Psoas muscle (tissue), 8 donors: ENCODE data around the gene ESAM. TPM values are rescaled to one million over a fixed set of nuclear protein-coding genes. Genes with fewer than 3 reads are reported as not detected.
A peak's percentile ranks its signal among the peaks of the same experiment; 100 is the strongest.

Experiments used
- ATAC-seq, 4 donors: fragments of 200-7000 bp; cut with Tn5 transposase; one replicate each; pipeline ENCODE4 v1.9.1; 2020; ENCODE audit warnings: moderate library complexity in 3 of 4, mild to moderate bottlenecking in 2 of 4
- DNase-seq, 2 donors: peaks; one replicate each; pipeline ENCODE4 v3.0.0-alpha.2; 2020
- H3K27ac ChIP-seq: fragments of 200-600 bp; one replicate; pipeline ENCODE4 v1.8.0; 2022
- H3K27me3 ChIP-seq, 3 donors: fragments of 200-600 bp in 1 of 3; one replicate each; pipeline versions ENCODE4 v1.6.1 to v1.8.0; 2013 to 2022; ENCODE audit warnings: low read length in 2 of 3, mild to moderate bottlenecking in 2 of 3, moderate library complexity in 1 of 3; ENCODE audit not compliant: insufficient read depth in 3 of 3
- H3K36me3 ChIP-seq, 2 donors: fragments of 200-600 bp in 1 of 2; one replicate each; pipeline versions ENCODE4 v1.6.1 to v1.8.0; 2013 to 2022; ENCODE audit warnings: low read depth in 1 of 2, mild to moderate bottlenecking in 1 of 2, moderate library complexity in 1 of 2; ENCODE audit not compliant: insufficient read depth in 1 of 2
- H3K4me1 ChIP-seq: fragments of 200-600 bp; one replicate; pipeline ENCODE4 v1.8.0; 2022
- H3K4me3 ChIP-seq: fragments of 200-600 bp; one replicate; pipeline ENCODE4 v1.8.0; 2022; ENCODE audit warnings: mild to moderate bottlenecking
- H3K9me3 ChIP-seq: fragments of 200-600 bp; one replicate; pipeline ENCODE4 v1.8.0; 2022
- WGBS, 3 donors: extraction: QIAGEN DNeasy Blood & Tissue Kit; methylation state at CpG; one replicate each; pipeline versions ENCODE4 v1.1.6 to v1.1.7; 2013; 5-methylcytosine and 5-hydroxymethylcytosine counted together
- intact Hi-C, 2 donors: fragments of 100-400 bp; cut with DNase I; formaldehyde crosslinking; loops; one replicate each; pipeline versions ENCODE4 v1.11.0 to v1.14.2; 2022
- polyA plus RNA-seq, 3 donors: library from polyadenylated mRNA; stranded (reverse); fragments of 200-250 nt; gene quantifications; one replicate each; pipeline ENCODE4 v1.2.3, GENCODE V29; 2013
- total RNA-seq, 4 donors: library from RNA; stranded (reverse); fragmentation: NEBNext Ultra II Directional in 2 of 4; extraction: Animal tissue kit (Norgen Biotek cat#: 25700) in 2 of 4; gene quantifications; one replicate each; pipeline versions ENCODE4 v1.2.1 to v1.2.4, GENCODE V29; 2021 to 2023
- TF ChIP-seq, protein P1 (sequence below): fragments of 200-600 bp; IDR thresholded peaks from one replicate; pipeline ENCODE4 v1.8.0; 2022; ENCODE audit warnings: antibody characterized with exemption
- donor health status: healthy with polysubstance abuse.
- donor health status: DM: no; HTN: no; CAD: no; lungs with moderate emphysema.
- donor health status: Bipolar disorder and iron deficiency.
- donor health status: healthy.
- donor health status: DM: yes; HTN: yes; CAD: no.
- donor health status: DM: no; HTN: no; CAD: no.
- donor health status: DM: no; HTN: no; CAD: no.
- donor health status: DM: yes; HTN: yes; CAD: no.

ESAM gene
- total and polyA plus RNA-seq, 7 donors = 18.4 to 37.2 (median 27.9) TPM

GRCh38 chr11:124748100-124748418 lies 14.0 kb downstream of the ESAM start:
- TF ChIP-seq, protein P1, sequence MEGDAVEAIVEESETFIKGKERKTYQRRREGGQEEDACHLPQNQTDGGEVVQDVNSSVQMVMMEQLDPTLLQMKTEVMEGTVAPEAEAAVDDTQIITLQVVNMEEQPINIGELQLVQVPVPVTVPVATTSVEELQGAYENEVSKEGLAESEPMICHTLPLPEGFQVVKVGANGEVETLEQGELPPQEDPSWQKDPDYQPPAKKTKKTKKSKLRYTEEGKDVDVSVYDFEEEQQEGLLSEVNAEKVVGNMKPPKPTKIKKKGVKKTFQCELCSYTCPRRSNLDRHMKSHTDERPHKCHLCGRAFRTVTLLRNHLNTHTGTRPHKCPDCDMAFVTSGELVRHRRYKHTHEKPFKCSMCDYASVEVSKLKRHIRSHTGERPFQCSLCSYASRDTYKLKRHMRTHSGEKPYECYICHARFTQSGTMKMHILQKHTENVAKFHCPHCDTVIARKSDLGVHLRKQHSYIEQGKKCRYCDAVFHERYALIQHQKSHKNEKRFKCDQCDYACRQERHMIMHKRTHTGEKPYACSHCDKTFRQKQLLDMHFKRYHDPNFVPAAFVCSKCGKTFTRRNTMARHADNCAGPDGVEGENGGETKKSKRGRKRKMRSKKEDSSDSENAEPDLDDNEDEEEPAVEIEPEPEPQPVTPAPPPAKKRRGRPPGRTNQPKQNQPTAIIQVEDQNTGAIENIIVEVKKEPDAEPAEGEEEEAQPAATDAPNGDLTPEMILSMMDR = no peak
- no peak overlapping the region for H3K27ac ChIP-seq
- ATAC-seq = no peak
- peaks cover 12% of the 10 kb centered on the region for H3K4me1 ChIP-seq
- DNase-seq = no peak
- no peak overlapping the region for H3K4me3 ChIP-seq
- H3K36me3 ChIP-seq = peaks cover 0 to under 1% of the 10 kb centered on the region in 2 donors
- intact Hi-C loops = no loop called here
- 44 to 57% (median 54%) methylated on average over 7 of the region's 7 CpGs for WGBS, 3 donors
- peaks cover 0 to 72% (median 21%) of the 10 kb centered on the region in 3 donors for H3K27me3 ChIP-seq
- H3K9me3 ChIP-seq = no peaks in the 10 kb centered on the region

DNA sequence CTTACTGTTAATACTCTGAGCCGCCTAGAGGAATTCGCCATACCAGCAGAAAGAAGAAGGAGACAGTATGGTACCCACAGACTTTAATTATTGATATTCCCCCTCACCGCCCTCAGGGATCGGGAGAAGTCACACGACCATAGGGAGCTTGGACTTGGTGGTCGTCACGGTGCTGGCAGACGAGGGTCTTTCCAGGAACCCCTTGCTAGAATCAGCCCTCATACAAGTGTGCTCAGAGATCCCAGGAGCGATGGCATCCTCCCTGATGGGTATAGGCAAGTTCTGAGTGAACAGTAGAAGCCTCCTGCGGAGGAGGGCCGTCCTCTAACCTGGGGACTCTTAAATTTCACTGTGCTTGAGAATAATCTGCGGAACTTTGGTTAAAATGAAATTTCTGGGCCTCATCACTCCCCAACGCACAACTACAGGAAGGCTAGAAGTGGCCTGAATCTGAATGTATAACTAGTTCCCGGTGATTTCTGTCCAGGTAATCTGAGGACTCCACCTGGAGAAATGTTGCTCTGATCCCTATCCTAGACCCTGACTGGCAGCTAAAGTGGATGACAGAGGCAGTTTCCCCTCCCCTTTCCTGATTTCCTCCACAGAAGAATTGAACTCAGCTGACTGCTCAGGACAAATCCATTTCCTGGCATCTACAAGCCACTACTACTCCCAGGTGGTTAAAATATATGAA lies 14.5 kb downstream of the ESAM start:
- TF ChIP-seq, protein P1 = no peak
- intact Hi-C loops = no loop called here
- ATAC-seq (no peak), DNase-seq (no peak)
- H3K27ac ChIP-seq = no peak overlapping the region
- peaks cover 10% of the 10 kb centered on the region for H3K4me1 ChIP-seq
- peak overlapping the region; percentile 71 for H3K4me3 ChIP-seq
- 57 to 59% (median 58%) methylated on average over 14 of the region's 14 CpGs for WGBS, 3 donors
- no peaks in the 10 kb centered on the region for H3K9me3 ChIP-seq
- no peaks in the 10 kb centered on the region for H3K36me3 ChIP-seq
- peaks cover 0 to 72% (median 21%) of the 10 kb centered on the region in 3 donors for H3K27me3 ChIP-seq

DNA sequence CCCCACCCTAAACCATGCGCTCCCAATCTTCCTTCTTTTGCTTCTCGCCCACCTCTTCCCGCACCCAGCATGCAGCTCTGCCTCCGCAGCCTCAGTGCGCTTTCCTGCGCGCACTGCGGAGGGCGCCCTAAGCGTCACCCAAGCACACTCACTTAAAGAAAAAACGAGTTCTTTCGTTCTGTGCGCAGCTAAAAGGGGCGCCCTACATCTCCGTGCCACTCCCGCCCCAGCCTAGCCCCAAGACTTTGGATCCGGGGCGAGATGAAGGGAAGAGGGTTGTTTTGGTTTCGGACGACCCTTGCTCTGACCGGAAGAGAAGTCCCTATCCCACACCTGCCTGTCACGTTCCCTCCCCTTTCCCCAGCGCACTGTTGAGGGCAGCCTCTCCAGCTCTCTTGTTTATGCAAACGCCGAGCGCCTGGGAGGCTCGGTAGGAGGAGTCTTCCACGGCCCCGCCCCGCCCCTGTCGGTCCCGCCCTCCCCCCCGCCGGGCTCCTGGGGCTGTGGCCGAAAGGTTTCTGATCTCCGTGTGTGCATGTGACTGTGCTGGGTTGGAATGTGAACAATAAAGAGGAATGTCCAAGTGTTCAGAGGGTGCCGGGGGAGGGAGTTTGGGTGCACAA lies 15.4 kb downstream of the ESAM start:
- H3K4me1 ChIP-seq = peaks cover 9% of the 10 kb centered on the region
- peak overlapping the region; percentile 71 for H3K4me3 ChIP-seq
- DNase-seq (peak; percentile 64 to 81), ATAC-seq (peak; percentile 73 to 93 (median 80))
- peaks cover 0 to 70% (median 18%) of the 10 kb centered on the region in 3 donors for H3K27me3 ChIP-seq
- H3K27ac ChIP-seq = no peak overlapping the region
- intact Hi-C loops = no loop called here
- no peaks in the 10 kb centered on the region for H3K9me3 ChIP-seq
- 4 to 5% (median 5%) methylated on average over 36 to 37 of the region's 37 CpGs for WGBS, 3 donors
- H3K36me3 ChIP-seq = no peaks in the 10 kb centered on the region
- TF ChIP-seq, protein P1 = peak; percentile 25

DNA sequence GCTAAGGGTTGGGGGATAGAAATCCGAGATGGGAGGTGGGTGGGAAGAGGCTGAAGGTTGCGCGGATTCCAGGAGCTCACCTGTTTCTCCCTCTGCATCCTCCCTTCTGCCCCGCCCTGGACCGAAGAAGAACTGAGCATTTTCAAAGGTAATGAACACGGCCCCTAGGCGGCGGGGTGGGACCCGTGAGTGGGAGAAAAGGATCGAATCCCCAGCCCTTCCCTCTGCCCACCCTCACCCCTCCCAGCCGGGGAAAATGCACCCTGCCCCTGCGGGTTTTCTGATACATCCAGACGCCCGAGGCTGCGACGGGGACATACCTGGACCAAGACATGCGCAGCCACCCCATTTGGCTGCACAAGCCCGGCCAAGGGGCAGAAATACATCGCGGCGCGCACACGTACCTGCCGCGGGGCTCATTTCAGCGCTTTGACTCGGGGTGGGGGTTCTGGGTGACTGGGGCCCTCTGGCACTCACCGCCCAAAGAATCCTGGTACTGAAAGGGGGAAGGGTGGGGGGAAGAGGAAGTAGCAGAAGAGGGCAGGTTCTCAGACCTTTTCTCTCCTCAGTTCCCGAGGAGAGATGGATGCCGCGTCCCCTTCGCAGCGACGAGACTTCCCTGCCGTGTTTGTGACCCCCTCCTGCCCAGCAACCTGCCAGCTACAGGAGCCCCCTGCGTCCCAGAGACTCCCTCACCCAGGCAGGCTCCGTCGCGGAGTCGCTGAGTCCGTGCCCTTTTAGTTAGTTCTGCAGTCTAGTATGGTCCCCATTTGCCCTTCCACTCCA lies 16.1 kb downstream of the ESAM start:
- ATAC-seq = peak in 1 of 4 donors; percentile 5
- no peaks in the 10 kb centered on the region for H3K36me3 ChIP-seq
- no peak overlapping the region for H3K27ac ChIP-seq
- no peak for DNase-seq
- WGBS, 3 donors = 9 to 14% (median 11%) methylated on average over 33 to 41 of the region's 41 CpGs
- no peaks in the 10 kb centered on the region for H3K9me3 ChIP-seq
- TF ChIP-seq, protein P1 = no peak
- peak overlapping the region; percentile 71 for H3K4me3 ChIP-seq
- intact Hi-C loops = no loop called here
- peaks cover 9% of the 10 kb centered on the region for H3K4me1 ChIP-seq
- peaks cover 0 to 68% (median 16%) of the 10 kb centered on the region in 3 donors for H3K27me3 ChIP-seq
